Large intestine (tissue), 3 donors: Measurements from ENCODE around the gene NDUFS8. TPM values are rescaled to one million over a fixed set of nuclear protein-coding genes. Genes with fewer than 3 reads are reported as not detected.

ENCODE experiments used
- DNase-seq, 2 donors: peaks; one replicate each; pipeline versions ENCODE4 v3.0.0 to v3.0.0-alpha.2; 2013
- H3K27ac ChIP-seq: one replicate; pipeline ENCODE4 v1.5.1; 2013; ENCODE audit warnings: low read length
- H3K27me3 ChIP-seq: 2 replicates; pipeline ENCODE4 v1.6.1; 2013; ENCODE audit warnings: low read length; ENCODE audit not compliant: control insufficient read depth, insufficient read depth
- H3K36me3 ChIP-seq: 2 replicates; pipeline ENCODE4 v1.6.1; 2013; ENCODE audit warnings: low read length; ENCODE audit not compliant: control insufficient read depth, insufficient read depth
- H3K4me1 ChIP-seq: one replicate; pipeline ENCODE4 v1.6.1; 2013; ENCODE audit warnings: low read length; ENCODE audit not compliant: control insufficient read depth, insufficient read depth
- H3K4me3 ChIP-seq: one replicate; pipeline ENCODE4 v1.5.1; 2013; ENCODE audit warnings: low read length
- H3K9me3 ChIP-seq: one replicate; pipeline ENCODE4 v1.6.1; 2013; ENCODE audit warnings: mild to moderate bottlenecking, low read depth, low read length, moderate library complexity; ENCODE audit not compliant: control insufficient read depth
- WGBS: methylation state at CpG from one replicate; pipeline ENCODE4 v1.1.5; 2013; ENCODE audit warnings: low lambda C conversion rate; ENCODE audit not compliant: insufficient coverage; 5-methylcytosine and 5-hydroxymethylcytosine counted together
- polyA plus RNA-seq: library from polyadenylated mRNA; unstranded; fragments of 120-200 nt; gene quantifications from one replicate; pipeline ENCODE4 v1.2.1, GENCODE V29; 2013

The NDUFS8 gene
- polyA plus RNA-seq, 1 donor: 83.7 TPM

GRCh38 chr11:68051191-68052136 is 21.0 kb downstream of the NDUFS8 start:
- Histone ChIP-seq H3K4me3 (no peak overlapping the region), H3K4me1 (no peaks in the 10 kb centered on the region), H3K27me3 (no peaks in the 10 kb centered on the region), H3K9me3 (peaks cover 5% of the 10 kb centered on the region), H3K36me3 (peaks cover 70% of the 10 kb centered on the region), H3K27ac (no peak overlapping the region)
- DNase-seq: no peak
- no CpG with 5 or more reads among the region's 14 CpGs for WGBS

GRCh38 chr11:68052137-68052873 is 21.8 kb downstream of the NDUFS8 start:
- WGBS: no CpG with 5 or more reads among the region's 15 CpGs
- no peak overlapping the region for H3K27ac ChIP-seq
- no peaks in the 10 kb centered on the region for H3K27me3 ChIP-seq
- peaks cover 67% of the 10 kb centered on the region for H3K36me3 ChIP-seq
- H3K9me3 ChIP-seq: peaks cover 5% of the 10 kb centered on the region
- no peaks in the 10 kb centered on the region for H3K4me1 ChIP-seq
- H3K4me3 ChIP-seq: no peak overlapping the region
- no peak for DNase-seq

GRCh38 chr11:68053117-68053516 is 22.6 kb downstream of the NDUFS8 start:
- DNase-seq: no peak
- peaks cover 5% of the 10 kb centered on the region for H3K9me3 ChIP-seq
- H3K36me3 ChIP-seq: peaks cover 66% of the 10 kb centered on the region
- H3K27me3 ChIP-seq: no peaks in the 10 kb centered on the region
- no CpG with 5 or more reads among the region's 9 CpGs for WGBS
- no peak overlapping the region for H3K27ac ChIP-seq
- no peaks in the 10 kb centered on the region for H3K4me1 ChIP-seq
- H3K4me3 ChIP-seq: no peak overlapping the region

- no peak for DNase-seq
- WGBS: no CpG with 5 or more reads among the region's 11 CpGs
- Histone ChIP-seq H3K27me3 (no peaks in the 10 kb centered on the region), H3K9me3 (peaks cover 2% of the 10 kb centered on the region), H3K4me1 (no peaks in the 10 kb centered on the region), H3K36me3 (peaks cover 63% of the 10 kb centered on the region), H3K27ac (no peak overlapping the region), H3K4me3 (no peak overlapping the region)
Observed at GRCh38 chr11:68053981-68054812, 23.7 kb downstream of the NDUFS8 start.

GRCh38 chr11:68056317-68057285 is 26.1 kb downstream of the NDUFS8 start:
- no peak for DNase-seq
- no peaks in the 10 kb centered on the region for H3K9me3 ChIP-seq
- no peaks in the 10 kb centered on the region for H3K4me1 ChIP-seq
- no peak overlapping the region for H3K27ac ChIP-seq
- H3K27me3 ChIP-seq: no peaks in the 10 kb centered on the region
- H3K4me3 ChIP-seq: no peak overlapping the region
- peaks cover 58% of the 10 kb centered on the region for H3K36me3 ChIP-seq
- WGBS: no CpG with 5 or more reads among the region's 12 CpGs

- no peak for DNase-seq
- WGBS: no CpG with 5 or more reads among the region's 4 CpGs
- no peaks in the 10 kb centered on the region for H3K4me1 ChIP-seq
- no peaks in the 10 kb centered on the region for H3K9me3 ChIP-seq
- H3K27ac ChIP-seq: no peak overlapping the region
- peaks cover 61% of the 10 kb centered on the region for H3K36me3 ChIP-seq
- no peak overlapping the region for H3K4me3 ChIP-seq
- H3K27me3 ChIP-seq: no peaks in the 10 kb centered on the region
Observed at GRCh38 chr11:68057807-68058206, 27.3 kb downstream of the NDUFS8 start.

- Histone ChIP-seq H3K4me3 (no peak overlapping the region), H3K27ac (no peak overlapping the region), H3K9me3 (no peaks in the 10 kb centered on the region), H3K36me3 (peaks cover 76% of the 10 kb centered on the region), H3K27me3 (no peaks in the 10 kb centered on the region), H3K4me1 (no peaks in the 10 kb centered on the region)
- no peak for DNase-seq
- WGBS: no CpG with 5 or more reads among the region's 7 CpGs
Observed at GRCh38 chr11:68061508-68061907, 31.0 kb downstream of the NDUFS8 start.

- H3K4me1 ChIP-seq: no peaks in the 10 kb centered on the region
- H3K4me3 ChIP-seq: no peak overlapping the region
- no peak overlapping the region for H3K27ac ChIP-seq
- no peaks in the 10 kb centered on the region for H3K9me3 ChIP-seq
- no peak for DNase-seq
- peaks cover 90% of the 10 kb centered on the region for H3K36me3 ChIP-seq
- WGBS: 80% methylated on average over 1 of the region's 2 CpGs
- H3K27me3 ChIP-seq: no peaks in the 10 kb centered on the region
Observed at GRCh38 chr11:68064926-68065325, 34.4 kb downstream of the NDUFS8 start.

GRCh38 chr11:68065841-68066240 is 35.4 kb downstream of the NDUFS8 start:
- Histone ChIP-seq H3K4me3 (no peak overlapping the region), H3K36me3 (peaks cover 94% of the 10 kb centered on the region), H3K27me3 (no peaks in the 10 kb centered on the region), H3K4me1 (no peaks in the 10 kb centered on the region), H3K27ac (no peak overlapping the region), H3K9me3 (no peaks in the 10 kb centered on the region)
- WGBS: 100% methylated on average over 3 of the region's 5 CpGs
- no peak for DNase-seq
